Astrocyte (in vitro differentiated cells and primary cell): ENCODE measurements around the gene MCL1. TPM values are rescaled to one million over a fixed set of nuclear protein-coding genes. Genes with fewer than 3 reads are reported as not detected.

ENCODE experiments used
- DNase-seq: peaks from one replicate; pipeline ENCODE4 v3.0.0-alpha.2; 2010; ENCODE audit warnings: low read depth
- FAIRE-seq: peaks from 2 replicates; lab custom pipeline; 2011; peaks lifted over from hg19 to GRCh38; lab: Jason Lieb, UNC
- H2AFZ ChIP-seq: 2 replicates; pipeline ENCODE4 v1.6.0; 2012; ENCODE audit warnings: low read depth, low read length, inconsistent platforms
- H3K27ac ChIP-seq: 2 replicates; pipeline ENCODE4 v1.5.1; 2011; ENCODE audit warnings: low read depth, low read length, inconsistent platforms
- H3K27me3 ChIP-seq: 2 replicates; pipeline ENCODE4 v1.6.0; 2011; ENCODE audit warnings: low read length, inconsistent platforms; ENCODE audit not compliant: insufficient read depth
- H3K36me3 ChIP-seq: 2 replicates; pipeline ENCODE4 v1.5.1; 2011; ENCODE audit warnings: low read length, inconsistent platforms; ENCODE audit not compliant: insufficient read depth
- H3K4me1 ChIP-seq: 2 replicates; pipeline ENCODE4 v1.5.1; 2011; ENCODE audit warnings: low read length, inconsistent platforms; ENCODE audit not compliant: insufficient read depth
- H3K4me2 ChIP-seq: 2 replicates; pipeline ENCODE4 v1.6.0; 2012; ENCODE audit warnings: low read length, inconsistent platforms
- H3K4me3 ChIP-seq: 2 replicates; pipeline ENCODE4 v1.5.1; 2011; ENCODE audit warnings: low read depth, mild to moderate bottlenecking, low read length, inconsistent platforms; ENCODE audit not compliant: insufficient read depth
- H3K79me2 ChIP-seq: 2 replicates; pipeline ENCODE4 v1.6.0; 2012; ENCODE audit warnings: mild to moderate bottlenecking, low read length, inconsistent platforms; ENCODE audit not compliant: insufficient read depth
- H3K9ac ChIP-seq: 2 replicates; pipeline ENCODE4 v1.6.0; 2012; ENCODE audit warnings: mild to moderate bottlenecking, low read length, inconsistent platforms
- H3K9me3 ChIP-seq: 2 replicates; pipeline ENCODE4 v1.5.1; 2012; ENCODE audit warnings: low read depth, mild to moderate bottlenecking, low read length, inconsistent platforms; ENCODE audit not compliant: insufficient read depth
- H4K20me1 ChIP-seq: 2 replicates; pipeline ENCODE4 v1.6.0; 2012; ENCODE audit warnings: low read length, inconsistent platforms; ENCODE audit not compliant: insufficient read depth
- H3K27ac Mint-ChIP-seq: one replicate; pipeline ENCODE4 v1.8.0; 2021; ENCODE audit warnings: mild to moderate bottlenecking, mixed read lengths; ENCODE audit not compliant: unreplicated experiment
- H3K27me3 Mint-ChIP-seq: one replicate; pipeline ENCODE4 v1.8.0; 2021; ENCODE audit warnings: low read depth, mixed read lengths; ENCODE audit not compliant: unreplicated experiment
- H3K36me3 Mint-ChIP-seq: one replicate; pipeline ENCODE4 v1.8.0; 2021; ENCODE audit warnings: low read depth, mixed read lengths; ENCODE audit not compliant: unreplicated experiment
- H3K4me1 Mint-ChIP-seq: one replicate; pipeline ENCODE4 v1.8.0; 2021; ENCODE audit warnings: low read depth, mixed read lengths; ENCODE audit not compliant: unreplicated experiment
- H3K4me3 Mint-ChIP-seq: one replicate; pipeline ENCODE4 v1.8.0; 2021; ENCODE audit warnings: mild to moderate bottlenecking, moderate library complexity, mixed read lengths; ENCODE audit not compliant: unreplicated experiment
- H3K9me3 Mint-ChIP-seq: one replicate; pipeline ENCODE4 v1.8.0; 2021; ENCODE audit warnings: mild to moderate bottlenecking, mixed read lengths; ENCODE audit not compliant: unreplicated experiment
- CTCF ChIP-seq: IDR thresholded peaks from 2 replicates; pipeline ENCODE4 v1.5.1; 2011; ENCODE audit warnings: low read depth, mild to moderate bottlenecking, inconsistent platforms, low read length, moderate library complexity; ENCODE audit not compliant: insufficient read depth
- EZH2 ChIP-seq: IDR thresholded peaks from 2 replicates; pipeline ENCODE4 v1.6.1; 2012; ENCODE audit warnings: mild to moderate bottlenecking, low read length, inconsistent platforms; ENCODE audit not compliant: insufficient read depth
- total RNA-seq: library from RNA; stranded (reverse); gene quantifications from 2 replicates; pipeline ENCODE4 v1.2.1, GENCODE V29; 2021

The MCL1 gene
- total RNA-seq, 1 donor from 2014 or later, result 210 TPM

- Histone ChIP-seq H4K20me1 (peaks cover 54% of the 10 kb centered on the region), H3K27ac (peak overlapping the region; percentile 98), H2AFZ (no peak overlapping the region), H3K9me3 (no peaks in the 10 kb centered on the region), H3K79me2 (peaks cover 69% of the 10 kb centered on the region), H3K4me2 (peak overlapping the region; percentile 96), H3K4me3 (peak overlapping the region; percentile 98), H3K27me3 (no peaks in the 10 kb centered on the region), H3K4me1 (peaks cover 27% of the 10 kb centered on the region), H3K9ac (peak overlapping the region; percentile 98), H3K36me3 (peaks cover 45% of the 10 kb centered on the region)
- FAIRE-seq, result no peak
- DNase-seq, result peak; percentile 87
- peaks cover 4% of the 10 kb centered on the region for H3K4me1 Mint-ChIP-seq
- H3K36me3 Mint-ChIP-seq, result peaks cover 47% of the 10 kb centered on the region
- peak overlapping the region; percentile 99 for H3K27ac Mint-ChIP-seq
- TF ChIP-seq CTCF, result no peak
- H3K4me3 Mint-ChIP-seq, result peak overlapping the region; percentile 100
- no peaks in the 10 kb centered on the region for H3K9me3 Mint-ChIP-seq
- H3K27me3 Mint-ChIP-seq, result no peaks in the 10 kb centered on the region
These were observed 919 bp downstream of the MCL1 start for GRCh38 chr1:150578272-150579109.

DNA sequence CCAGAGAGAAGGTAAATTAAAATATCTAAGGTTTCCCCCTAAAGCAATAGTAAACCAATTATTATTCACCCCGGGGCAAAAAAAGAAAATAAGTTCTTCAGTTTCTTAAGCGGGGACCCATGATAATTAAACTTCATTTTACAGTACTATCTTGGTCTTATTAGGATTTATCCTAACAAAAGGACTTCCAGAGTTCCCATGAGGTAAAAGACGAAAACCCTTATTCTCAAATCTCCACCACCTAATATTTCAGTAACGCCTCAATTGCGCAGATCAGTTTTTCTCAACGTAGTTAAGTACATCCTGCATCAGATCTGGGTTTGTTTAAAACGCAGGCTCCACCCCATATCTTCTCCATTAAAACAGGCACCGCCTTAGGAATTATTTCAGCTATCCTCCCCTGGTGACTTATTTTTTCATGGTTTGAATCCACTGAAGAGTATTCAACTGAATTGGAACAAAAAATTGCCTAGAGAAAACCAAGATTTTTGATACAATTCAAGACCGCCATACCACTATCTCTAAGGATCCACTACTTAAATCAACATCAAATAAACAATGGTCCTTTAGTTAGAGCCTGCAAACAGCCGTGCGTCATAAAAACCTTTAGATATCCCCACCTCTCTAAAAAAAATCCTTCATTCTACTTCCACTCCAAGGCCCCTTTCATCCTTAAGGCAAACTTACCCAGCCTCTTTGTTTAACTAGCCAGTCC, 1.7 kb downstream of the MCL1 start:
- FAIRE-seq (no peak), DNase-seq (no peak)
- Histone ChIP-seq H3K4me2 (peak overlapping the region; percentile 96), H3K36me3 (peaks cover 53% of the 10 kb centered on the region), H3K79me2 (peaks cover 77% of the 10 kb centered on the region), H2AFZ (no peak overlapping the region), H3K27me3 (no peaks in the 10 kb centered on the region), H4K20me1 (peaks cover 62% of the 10 kb centered on the region), H3K4me3 (peak overlapping the region; percentile 98), H3K9me3 (no peaks in the 10 kb centered on the region), H3K4me1 (peaks cover 33% of the 10 kb centered on the region), H3K27ac (peak overlapping the region; percentile 98), H3K9ac (peak overlapping the region; percentile 98)
- Mint-ChIP-seq H3K4me3 (peak overlapping the region; percentile 100), H3K36me3 (peaks cover 47% of the 10 kb centered on the region), H3K4me1 (peaks cover 12% of the 10 kb centered on the region), H3K27ac (peak overlapping the region; percentile 99), H3K27me3 (no peaks in the 10 kb centered on the region), H3K9me3 (no peaks in the 10 kb centered on the region)
- TF ChIP-seq CTCF (no peak), EZH2 (no peak)
